MCF 10A (cell line): ENCODE measurements around the gene KRTAP9-7. TPM values are rescaled to one million over a fixed set of nuclear protein-coding genes. Genes with fewer than 3 reads are reported as not detected.

Experiments
- BruUV-seq: library from RNA; stranded (reverse); fragments of 400-500 nt; replicated peaks from 2 replicates; lab custom pipeline; 2021; lab: Mats Ljungman, UMichigan
- CTCF ChIA-PET: fragments of 300-600 bp; sonication (Branson Sonifier 250); formaldehyde crosslinking; extraction: SDS; loops from one replicate; lab custom pipeline; 2021; ENCODE audit warnings: antibody characterized with exemption, inconsistent platforms; lab: Yijun Ruan, JAX
- POLR2A ChIA-PET: fragments of 300-600, 350-650 bp; sonication (Branson Sonifier 250); formaldehyde crosslinking; extraction: SDS; loops from one replicate; lab custom pipeline; 2020; ENCODE audit warnings: antibody characterized with exemption, inconsistent platforms; lab: Yijun Ruan, JAX
- DNase-seq: peaks from one replicate; pipeline ENCODE4 v3.0.0-alpha.2; 2018; ENCODE audit not compliant: unreplicated experiment
- H3K27ac Mint-ChIP-seq: one replicate; pipeline ENCODE4 v1.8.0; 2022; ENCODE audit warnings: mild to moderate bottlenecking, low read depth, mixed read lengths; ENCODE audit not compliant: unreplicated experiment
- H3K27me3 Mint-ChIP-seq: one replicate; pipeline ENCODE4 v1.8.0; 2022; ENCODE audit warnings: mixed read lengths; ENCODE audit not compliant: insufficient read depth, unreplicated experiment
- H3K36me3 Mint-ChIP-seq: one replicate; pipeline ENCODE4 v1.8.0; 2022; ENCODE audit warnings: mild to moderate bottlenecking, moderate library complexity, mixed read lengths; ENCODE audit not compliant: insufficient read depth, unreplicated experiment
- H3K4me1 Mint-ChIP-seq: one replicate; pipeline ENCODE4 v1.8.0; 2022; ENCODE audit warnings: mixed read lengths; ENCODE audit not compliant: insufficient read depth, unreplicated experiment
- H3K4me3 Mint-ChIP-seq: one replicate; pipeline ENCODE4 v1.8.0; 2022; ENCODE audit warnings: mild to moderate bottlenecking, moderate library complexity, mixed read lengths; ENCODE audit not compliant: unreplicated experiment
- H3K9me3 Mint-ChIP-seq: one replicate; pipeline ENCODE4 v1.8.0; 2022; ENCODE audit warnings: mixed read lengths; ENCODE audit not compliant: unreplicated experiment
- intact Hi-C: fragments of 100-400 bp; cut with micrococcal nuclease; formaldehyde crosslinking; loops from 2 replicates; pipeline ENCODE4 v1.14.1; 2022
- total RNA-seq: library from RNA; stranded (reverse); gene quantifications from 2 replicates; pipeline ENCODE4 v1.2.3, GENCODE V29; 2022
- TF ChIP-seq, protein P1 (sequence below): fragments of 200-600 bp; IDR thresholded peaks from one replicate; pipeline ENCODE4 v1.8.0; 2022; ENCODE audit warnings: antibody characterized with exemption, mild to moderate bottlenecking; ENCODE audit not compliant: unreplicated experiment

KRTAP9-7 gene
- total RNA-seq, 1 experiment from 2014 or later, result not detected

DNA sequence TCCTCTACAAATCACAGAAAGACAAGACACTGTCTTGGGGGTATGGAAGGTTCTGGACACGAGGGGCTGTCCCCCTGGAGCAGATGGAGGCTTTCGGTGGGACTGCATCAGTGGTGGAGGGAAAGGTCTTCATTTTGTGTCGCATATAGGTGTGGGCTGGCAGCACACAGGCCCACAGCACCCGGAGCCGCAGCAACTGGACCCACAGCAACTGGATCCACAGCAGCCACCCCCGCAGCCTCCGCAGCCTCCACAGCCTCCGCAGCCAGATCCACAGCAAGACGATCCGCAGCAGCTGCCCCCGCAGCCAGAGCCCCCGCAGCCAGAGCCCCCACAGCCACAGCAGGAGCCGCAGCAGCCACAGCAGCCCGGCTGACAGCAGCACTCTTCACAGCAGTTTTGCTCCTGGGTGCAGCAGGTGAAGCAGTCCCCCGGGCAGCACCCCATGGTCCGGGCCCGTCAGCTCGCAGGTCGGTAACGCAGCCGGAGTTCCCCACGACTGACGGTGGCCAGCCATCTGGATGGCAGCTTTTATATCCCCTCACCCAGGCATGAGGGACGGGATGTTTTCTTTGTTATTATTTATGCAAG is 39.8 kb downstream of the KRTAP9-7 start, which contains the start of gene KRTAP17-1:
Gene KRTAP17-1 (minus strand): TSS at position 507 of the 591 bp plus-strand sequence. CDS start 60 bp downstream, at position 447.
- Mint-ChIP-seq H3K27me3 (peaks cover 22% of the 10 kb centered on the region), H3K36me3 (no peaks in the 10 kb centered on the region), H3K4me3 (no peak within 1 kb of the TSS), H3K27ac (no peak within 1 kb of the TSS), H3K9me3 (peaks cover 10% of the 10 kb centered on the region), H3K4me1 (no peaks in the 10 kb centered on the region)
- ChIA-PET CTCF (interaction anchor here (1.1 kb wide), 2 partner anchors 13 to 406 kb away, joined by 3 to 5 read pairs; no protein-coding TSS in a partner anchor), POLR2A (no interaction called here)
- intact Hi-C loops, result no loop called here
- BruUV-seq, result no TSS peak
- TF ChIP-seq, protein P1, sequence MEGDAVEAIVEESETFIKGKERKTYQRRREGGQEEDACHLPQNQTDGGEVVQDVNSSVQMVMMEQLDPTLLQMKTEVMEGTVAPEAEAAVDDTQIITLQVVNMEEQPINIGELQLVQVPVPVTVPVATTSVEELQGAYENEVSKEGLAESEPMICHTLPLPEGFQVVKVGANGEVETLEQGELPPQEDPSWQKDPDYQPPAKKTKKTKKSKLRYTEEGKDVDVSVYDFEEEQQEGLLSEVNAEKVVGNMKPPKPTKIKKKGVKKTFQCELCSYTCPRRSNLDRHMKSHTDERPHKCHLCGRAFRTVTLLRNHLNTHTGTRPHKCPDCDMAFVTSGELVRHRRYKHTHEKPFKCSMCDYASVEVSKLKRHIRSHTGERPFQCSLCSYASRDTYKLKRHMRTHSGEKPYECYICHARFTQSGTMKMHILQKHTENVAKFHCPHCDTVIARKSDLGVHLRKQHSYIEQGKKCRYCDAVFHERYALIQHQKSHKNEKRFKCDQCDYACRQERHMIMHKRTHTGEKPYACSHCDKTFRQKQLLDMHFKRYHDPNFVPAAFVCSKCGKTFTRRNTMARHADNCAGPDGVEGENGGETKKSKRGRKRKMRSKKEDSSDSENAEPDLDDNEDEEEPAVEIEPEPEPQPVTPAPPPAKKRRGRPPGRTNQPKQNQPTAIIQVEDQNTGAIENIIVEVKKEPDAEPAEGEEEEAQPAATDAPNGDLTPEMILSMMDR, result no peak
- DNase-seq, result no peak

DNA sequence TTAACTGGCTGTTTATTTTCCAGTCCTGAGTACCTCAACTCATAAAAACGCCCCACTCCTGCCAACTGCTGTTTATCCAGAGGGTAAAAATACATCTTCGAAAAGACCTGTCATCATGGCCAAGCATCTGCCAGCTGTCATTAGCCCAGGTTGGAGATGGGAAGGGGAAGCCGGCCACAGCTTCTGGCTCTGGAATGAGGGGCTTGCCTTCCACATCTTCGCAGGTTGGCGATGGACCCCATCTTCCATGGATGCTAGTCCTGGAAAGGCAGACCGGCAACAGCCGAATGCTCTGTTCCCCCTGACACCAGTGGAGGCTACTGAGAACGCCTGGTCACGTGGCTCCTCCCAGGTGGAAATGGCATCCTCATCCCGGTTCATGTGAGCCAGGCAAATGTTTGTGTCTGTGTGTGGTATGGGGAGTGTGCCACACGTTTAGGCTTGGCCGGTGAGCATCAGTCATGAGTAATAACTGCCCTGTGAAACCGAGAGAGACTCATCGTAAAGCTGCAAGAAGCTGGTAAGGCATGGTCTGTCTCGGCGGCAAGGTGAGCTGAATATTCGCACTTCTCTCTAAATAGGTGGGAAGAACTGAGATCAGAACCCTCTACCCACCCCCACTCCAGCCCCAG is 40.4 kb downstream of the KRTAP9-7 start:
- TF ChIP-seq, protein P1, result no peak
- ChIA-PET CTCF (no interaction called here), POLR2A (no interaction called here)
- Mint-ChIP-seq H3K27ac (no peak overlapping the region), H3K4me3 (no peak overlapping the region), H3K36me3 (no peaks in the 10 kb centered on the region), H3K4me1 (no peaks in the 10 kb centered on the region), H3K27me3 (peaks cover 15% of the 10 kb centered on the region), H3K9me3 (peaks cover 10% of the 10 kb centered on the region)
- no peak for DNase-seq
- BruUV-seq, result no TSS peak
- intact Hi-C loops, result no loop called here

DNA sequence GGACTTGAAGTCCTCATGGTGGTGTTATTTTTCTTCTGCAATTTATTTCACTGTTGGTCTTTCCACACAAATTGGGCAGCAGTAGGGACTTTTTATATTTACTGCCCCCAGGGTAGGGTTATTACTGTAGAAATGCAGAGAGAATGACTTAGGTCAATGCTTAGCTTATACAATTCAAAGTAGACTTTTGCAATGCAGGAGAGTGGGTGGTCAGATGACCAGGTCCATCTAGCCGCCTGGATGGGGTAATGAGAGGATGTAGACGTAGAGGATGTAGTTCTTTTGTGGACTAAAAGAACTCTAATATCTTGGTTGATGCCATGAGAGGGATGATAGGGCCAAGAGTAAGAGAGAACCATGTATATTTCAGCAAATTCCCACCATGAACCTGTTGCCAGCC is 42.7 kb downstream of the KRTAP9-7 start:
- TF ChIP-seq, protein P1, result no peak
- no peaks in the 10 kb centered on the region for H3K4me1 Mint-ChIP-seq
- H3K27me3 Mint-ChIP-seq, result no peaks in the 10 kb centered on the region
- no peak for DNase-seq
- BruUV-seq, result no TSS peak
- no peak overlapping the region for H3K27ac Mint-ChIP-seq
- no peak overlapping the region for H3K4me3 Mint-ChIP-seq
- H3K36me3 Mint-ChIP-seq, result no peaks in the 10 kb centered on the region
- ChIA-PET POLR2A (no interaction called here), CTCF (interaction anchor here (0.9 to 1.7 kb wide), 3 partner anchors 230 to 516 kb away, joined by 3 to 5 read pairs (median 3); no protein-coding TSS in a partner anchor)
- peaks cover 10% of the 10 kb centered on the region for H3K9me3 Mint-ChIP-seq
- intact Hi-C loops, result no loop called here
